Right forelimb (tissue), 1 donor: ENCODE results near the gene TEDDM1.
"Not testable (repeated sequence)": the region's sequence is repeated elsewhere in the genome, so short reads cannot be mapped to it uniquely, and the experiment has no call there.

ENCODE experiments used
- DNase-seq: peaks from one replicate; pipeline ENCODE4 v3.0.0-alpha.2; 2018

Gene TEDDM1

GRCh38 chr1:182405578-182405977 is 5.1 kb upstream of the TEDDM1 start:
- DNase-seq = no peak

GRCh38 chr1:182404781-182405180 is 4.3 kb upstream of the TEDDM1 start:
- no peak for DNase-seq

GRCh38 chr1:182397653-182398393 is 2.6 kb downstream of the TEDDM1 start:
- no peak for DNase-seq

GRCh38 chr1:182395906-182396305 is 4.6 kb downstream of the TEDDM1 start:
- no peak for DNase-seq

- DNase-seq = no peak
Observed at GRCh38 chr1:182394055-182394775, 6.3 kb downstream of the TEDDM1 start.

- no peak for DNase-seq
Observed at GRCh38 chr1:182392050-182393028, 8.1 kb downstream of the TEDDM1 start.

- peak; percentile 95 for DNase-seq
Observed at GRCh38 chr1:182391362-182392049, 9.0 kb downstream of the TEDDM1 start, which contains the start of gene GLUL. Gene GLUL (minus strand): TSS chr1:182391790. CDS start chr1:182388737, 3,053 bp downstream.

- no peak for DNase-seq
Observed at GRCh38 chr1:182391028-182391361, 9.5 kb downstream of the TEDDM1 start.

- no peak for DNase-seq
Observed at GRCh38 chr1:182389619-182390047, 10.8 kb downstream of the TEDDM1 start.

GRCh38 chr1:182388392-182389134 is 11.9 kb downstream of the TEDDM1 start:
- no peak for DNase-seq

- no peak for DNase-seq
Observed at GRCh38 chr1:182387566-182387965, 12.9 kb downstream of the TEDDM1 start.

GRCh38 chr1:182386980-182387379 is 13.5 kb downstream of the TEDDM1 start:
- DNase-seq = no peak

- DNase-seq = no peak
Observed at GRCh38 chr1:182385885-182386853, 14.3 kb downstream of the TEDDM1 start.

GRCh38 chr1:182384387-182384960 is 16.0 kb downstream of the TEDDM1 start:
- no peak for DNase-seq

- DNase-seq = no peak
Observed at GRCh38 chr1:182383934-182384333, 16.5 kb downstream of the TEDDM1 start.

GRCh38 chr1:182383037-182383661 is 17.3 kb downstream of the TEDDM1 start:
- DNase-seq = no peak

GRCh38 chr1:182381962-182382819 is 18.3 kb downstream of the TEDDM1 start:
- DNase-seq = no peak

- no peak for DNase-seq
Observed at GRCh38 chr1:182380199-182380598, 20.3 kb downstream of the TEDDM1 start.

GRCh38 chr1:182379781-182380180 is 20.7 kb downstream of the TEDDM1 start:
- not testable (repeated sequence) for DNase-seq
